Caco-2 (cell line): ENCODE measurements around the gene LCE3B. TPM values are rescaled to one million over a fixed set of nuclear protein-coding genes. Genes with fewer than 3 reads are reported as not detected.
"Not testable (repeated sequence)": the region's sequence is repeated elsewhere in the genome, so short reads cannot be mapped to it uniquely, and the experiment has no call there.

Experiments
- BruUV-seq: library from RNA; stranded (reverse); fragments of 400-500 nt; replicated peaks from 2 replicates; lab custom pipeline; 2021; lab: Mats Ljungman, UMichigan
- CTCF ChIA-PET: fragments of 300-600 bp; sonication (Branson Sonifier 250); formaldehyde crosslinking; loops from one replicate; lab custom pipeline; 2022; ENCODE audit warnings: antibody characterized with exemption; lab: Charles Lee
- POLR2A ChIA-PET: fragments of 300-600 bp; sonication (Branson Sonifier 250); formaldehyde crosslinking; loops from one replicate; lab custom pipeline; 2022; ENCODE audit warnings: antibody characterized with exemption; lab: Charles Lee
- DNase-seq, 2 experiments: peaks; one replicate each; pipeline versions ENCODE4 v3.0.0 to v3.0.0-alpha.2; 2020 to 2022
- H3K27me3 ChIP-seq: replicated peaks from 2 replicates; pipeline ENCODE4 v1.6.0; 2011; ENCODE audit warnings: low read length; ENCODE audit not compliant: control insufficient read depth, insufficient read depth
- H3K36me3 ChIP-seq: 2 replicates; pipeline ENCODE4 v1.5.1; 2011; ENCODE audit warnings: low read length; ENCODE audit not compliant: control insufficient read depth, insufficient read depth
- H3K4me1 ChIP-seq: fragments of 250-450 bp; sonication (Bioruptor Pico); 2 replicates; pipeline ENCODE4 v1.5.1; 2020; ENCODE audit warnings: mild to moderate bottlenecking
- H3K4me3 ChIP-seq: 2 replicates; pipeline ENCODE4 v1.5.1; 2011; ENCODE audit warnings: low read depth, mild to moderate bottlenecking, control low read depth, low read length
- H3K9me3 ChIP-seq: fragments of 250-450 bp; sonication (Bioruptor Pico); 2 replicates; pipeline ENCODE4 v1.5.1; 2020; ENCODE audit warnings: mild to moderate bottlenecking, moderate library complexity
- H3K27ac Mint-ChIP-seq: one replicate; pipeline ENCODE4 v1.8.0; 2022; ENCODE audit warnings: mixed read lengths; ENCODE audit not compliant: unreplicated experiment
- H3K27me3 Mint-ChIP-seq: one replicate; pipeline ENCODE4 v1.8.0; 2022; ENCODE audit warnings: mixed read lengths; ENCODE audit not compliant: insufficient read depth, unreplicated experiment
- H3K36me3 Mint-ChIP-seq: one replicate; pipeline ENCODE4 v1.8.0; 2022; ENCODE audit warnings: mild to moderate bottlenecking, mixed read lengths; ENCODE audit not compliant: insufficient read depth, unreplicated experiment
- H3K4me1 Mint-ChIP-seq: one replicate; pipeline ENCODE4 v1.8.0; 2022; ENCODE audit warnings: low read depth, mixed read lengths; ENCODE audit not compliant: unreplicated experiment
- H3K4me3 Mint-ChIP-seq: one replicate; pipeline ENCODE4 v1.8.0; 2022; ENCODE audit warnings: mild to moderate bottlenecking, moderate library complexity, mixed read lengths; ENCODE audit not compliant: unreplicated experiment
- H3K9me3 Mint-ChIP-seq: one replicate; pipeline ENCODE4 v1.8.0; 2022; ENCODE audit warnings: mixed read lengths; ENCODE audit not compliant: unreplicated experiment
- CTCF ChIP-seq, 2 experiments: fragments of 200-600 bp in 1 of 2; IDR thresholded peaks; 1 replicate in 1 of 2; 2 replicates in 1 of 2; pipeline versions ENCODE4 v1.5.1 to v1.8.0; 2011 to 2022; ENCODE audit warnings: antibody characterized with exemption in 1 of 2, control low read depth in 1 of 2, inconsistent platforms in 1 of 2, low read depth in 1 of 2, low read length in 1 of 2, mild to moderate bottlenecking in 1 of 2, moderate library complexity in 1 of 2; ENCODE audit not compliant: insufficient read depth in 1 of 2, severe bottlenecking in 1 of 2, unreplicated experiment in 1 of 2
- intact Hi-C: fragments of 100-400 bp; cut with micrococcal nuclease; formaldehyde crosslinking; loops from one replicate; pipeline ENCODE4 v1.10.0; 2022; ENCODE audit not compliant: unreplicated experiment
- total RNA-seq: library from RNA; stranded (reverse); gene quantifications from 2 replicates; pipeline ENCODE4 v1.2.3, GENCODE V29; 2022

Gene LCE3B
- total RNA-seq, 1 experiment from 2014 or later, result not detected

- DNase-seq, result no peak
- H3K9me3 ChIP-seq, result 0 out of 2 replicates have a peak, but pooled peaks cover 3% of the 10 kb centered on the region
- no peaks in the 10 kb centered on the region for H3K36me3 ChIP-seq
- no peak within 1 kb of the TSS for H3K27ac Mint-ChIP-seq
- no peak for TF ChIP-seq CTCF (IDR thresholded peaks at IDR 0.05; ENCODE audit: insufficient read depth in 1 of 2, low read depth in 1 of 2, low read length in 1 of 2, severe bottlenecking in 1 of 2, unreplicated experiment in 1 of 2)
- H3K4me3 Mint-ChIP-seq, result no peak within 1 kb of the TSS
- POLR2A ChIA-PET, result no interaction called here
- H3K4me3 ChIP-seq, result no peak within 1 kb of the TSS
- peaks cover 16% of the 10 kb centered on the region for H3K27me3 Mint-ChIP-seq
- no peaks in the 10 kb centered on the region for H3K36me3 Mint-ChIP-seq
- CTCF ChIA-PET, result no interaction called here
- intact Hi-C loops, result no loop called here
- H3K4me1 ChIP-seq, result no peaks in the 10 kb centered on the region
- no TSS peak for BruUV-seq
- H3K4me1 Mint-ChIP-seq, result no peaks in the 10 kb centered on the region
- no peaks in the 10 kb centered on the region for H3K27me3 ChIP-seq
- H3K9me3 Mint-ChIP-seq, result peaks cover 6% of the 10 kb centered on the region
These were observed 46.9 kb upstream of the LCE3B start, which contains the start of gene LCE3E for GRCh38 chr1:152566681-152567080. Gene LCE3E, minus strand, starts transcription at chr1:152566780. Its CDS starts 572 bp downstream, at chr1:152566208.

DNA sequence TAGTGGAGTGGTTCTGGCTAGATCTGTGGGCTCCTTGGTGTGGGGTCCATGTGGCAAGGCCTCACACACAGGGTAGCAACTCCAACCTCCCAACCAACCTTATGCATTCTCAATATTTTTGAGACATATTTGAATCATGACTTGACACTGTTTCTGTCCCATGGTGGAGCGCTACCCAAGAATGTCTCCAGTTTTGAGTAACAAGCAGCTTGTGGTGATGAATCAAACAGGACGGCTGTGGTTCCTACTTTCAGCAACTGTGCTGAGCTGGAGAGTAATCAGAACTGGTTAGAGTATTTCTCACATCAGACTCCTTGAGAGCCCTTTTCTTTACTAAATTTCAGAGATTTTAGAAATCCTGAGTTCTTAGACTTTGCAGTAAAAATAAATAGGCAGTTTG lies 36.4 kb upstream of the LCE3B start:
- no peak overlapping the region for H3K4me3 ChIP-seq
- POLR2A ChIA-PET, result no interaction called here
- no peak for DNase-seq
- intact Hi-C loops, result loop anchor here (5.0 kb wide), 1 partner anchor 45 kb away; the partner anchor contains the start of gene LCE3A
- no peaks in the 10 kb centered on the region for H3K4me1 ChIP-seq
- Mint-ChIP-seq H3K27ac (no peak overlapping the region), H3K4me1 (no peaks in the 10 kb centered on the region), H3K27me3 (peaks cover 18% of the 10 kb centered on the region), H3K36me3 (no peaks in the 10 kb centered on the region), H3K4me3 (no peak overlapping the region), H3K9me3 (no peaks in the 10 kb centered on the region)
- H3K27me3 ChIP-seq, result no peaks in the 10 kb centered on the region
- no peak for TF ChIP-seq CTCF (IDR thresholded peaks at IDR 0.05; ENCODE audit: insufficient read depth in 1 of 2, low read depth in 1 of 2, low read length in 1 of 2, severe bottlenecking in 1 of 2, unreplicated experiment in 1 of 2)
- CTCF ChIA-PET, result no interaction called here
- BruUV-seq, result no TSS peak
- no peaks in the 10 kb centered on the region for H3K36me3 ChIP-seq
- no peaks in the 10 kb centered on the region for H3K9me3 ChIP-seq

- H3K27me3 ChIP-seq, POLR2A ChIA-PET, H3K4me3 ChIP-seq, H3K4me1 ChIP-seq, H3K27me3 Mint-ChIP-seq, H3K9me3 ChIP-seq, H3K4me1 Mint-ChIP-seq, H3K27ac Mint-ChIP-seq, H3K4me3 Mint-ChIP-seq, H3K36me3 ChIP-seq, BruUV-seq, H3K9me3 Mint-ChIP-seq, H3K36me3 Mint-ChIP-seq, CTCF ChIA-PET, DNase-seq: not testable (repeated sequence)
- intact Hi-C loops, result loop anchor here (5.0 kb wide), 1 partner anchor 43 kb away; the partner anchor contains the start of gene LCE3A
These were observed 34.1 kb upstream of the LCE3B start for GRCh38 chr1:152579526-152579925.

DNA sequence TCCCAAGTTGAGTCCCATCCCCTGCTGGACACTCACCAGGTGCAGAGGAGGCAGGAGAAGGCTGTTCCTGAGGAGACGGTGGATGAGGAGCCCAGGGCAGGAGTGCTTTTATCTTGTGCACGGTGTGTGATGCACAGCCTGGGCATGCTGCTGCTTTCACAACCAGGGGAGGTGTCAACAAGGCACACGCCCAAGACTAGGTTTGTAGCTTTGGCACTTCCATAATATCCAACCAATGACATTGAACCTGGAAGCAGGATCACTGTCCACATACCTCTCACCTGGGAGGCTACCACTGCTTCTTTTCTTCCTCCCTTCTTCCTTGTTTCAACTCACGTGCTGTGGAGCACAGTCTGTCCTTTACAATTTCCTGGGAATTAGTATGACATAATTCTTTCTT lies 33.2 kb upstream of the LCE3B start, which contains the start of gene LCE3D:
Gene LCE3D (minus strand): TSS at position 84 of the 400 bp plus-strand sequence. CDS start 580 bp downstream, outside the sequence.
- intact Hi-C loops, result no loop called here
- CTCF ChIA-PET, result no interaction called here
- no peaks in the 10 kb centered on the region for H3K36me3 Mint-ChIP-seq

More for the DNA sequence above, 33.2 kb upstream of the LCE3B start, which contains the start of gene LCE3D:
- no peak for TF ChIP-seq CTCF (IDR thresholded peaks at IDR 0.05; ENCODE audit: insufficient read depth in 1 of 2, low read depth in 1 of 2, low read length in 1 of 2, severe bottlenecking in 1 of 2, unreplicated experiment in 1 of 2)
- no peaks in the 10 kb centered on the region for H3K9me3 Mint-ChIP-seq
- H3K27ac Mint-ChIP-seq, result no peak within 1 kb of the TSS
- Histone ChIP-seq H3K36me3 (no peaks in the 10 kb centered on the region), H3K27me3 (no peaks in the 10 kb centered on the region), H3K4me3 (no peak within 1 kb of the TSS), H3K4me1 (no peaks in the 10 kb centered on the region), H3K9me3 (no peaks in the 10 kb centered on the region)
- no peaks in the 10 kb centered on the region for H3K4me1 Mint-ChIP-seq
- no TSS peak for BruUV-seq
- no peak within 1 kb of the TSS for H3K4me3 Mint-ChIP-seq
- no peak for DNase-seq
- POLR2A ChIA-PET, result no interaction called here
- H3K27me3 Mint-ChIP-seq, result peaks cover 8% of the 10 kb centered on the region
